Mucosa of descending colon (tissue), 3 donors: ENCODE results near the gene KDM4B. TPM values are rescaled to one million over a fixed set of nuclear protein-coding genes. Genes with fewer than 3 reads are reported as not detected.

Experiments used
- ATAC-seq: fragments of 200-7000 bp; cut with Tn5 transposase; one replicate; pipeline ENCODE4 v1.9.1; 2020; ENCODE audit warnings: mild to moderate bottlenecking, moderate library complexity
- DNase-seq, 3 donors: peaks; one replicate each; pipeline ENCODE4 v3.0.0-alpha.2; 2020
- H3K36me3 ChIP-seq: fragments of 200-600 bp; one replicate; pipeline ENCODE4 v1.8.0; 2021; ENCODE audit warnings: low read depth, mild to moderate bottlenecking
- H3K4me1 ChIP-seq: fragments of 200-600 bp; one replicate; pipeline ENCODE4 v1.8.0; 2021; ENCODE audit warnings: low read depth, mild to moderate bottlenecking
- H3K4me3 ChIP-seq: fragments of 200-600 bp; one replicate; pipeline ENCODE4 v1.8.0; 2021; ENCODE audit warnings: mild to moderate bottlenecking
- H3K9me3 ChIP-seq: fragments of 200-600 bp; one replicate; pipeline ENCODE4 v1.8.0; 2021; ENCODE audit warnings: mild to moderate bottlenecking
- intact Hi-C, 2 donors: fragments of 100-400 bp; cut with DNase I in 1 of 2; cut with micrococcal nuclease in 1 of 2; formaldehyde crosslinking; loops; one replicate each; pipeline versions ENCODE4 v1.11.0 to v1.11.1; 2022; cut with DNase I, micrococcal nuclease
- total RNA-seq, 3 donors: library from RNA; stranded (reverse); fragmentation: NEBNext Ultra II Directional in 2 of 3; extraction: Animal tissue kit (Norgen Biotek cat#: 25700) in 2 of 3; gene quantifications; one replicate each; pipeline versions ENCODE4 v1.2.1 to v1.2.4, GENCODE V29; 2021 to 2023
- TF ChIP-seq, protein P1 (sequence below): fragments of 200-600 bp; IDR thresholded peaks from one replicate; pipeline ENCODE4 v1.8.0; 2022; ENCODE audit warnings: antibody characterized with exemption, mild to moderate bottlenecking
- donor health status: DM: no; HTN: no; CAD: no; lungs with moderate emphysema.
- donor health status: DM: no; HTN: no; CAD: no.
- donor health status: DM: no; HTN: yes; CAD: no.

Gene KDM4B
- total RNA-seq, 3 donors from 2014 or later, result 42.7 to 53.8 (median 50.0) TPM

GRCh38 chr19:5177745-5178450, 209.0 kb downstream of the KDM4B start:
- TF ChIP-seq, protein P1, sequence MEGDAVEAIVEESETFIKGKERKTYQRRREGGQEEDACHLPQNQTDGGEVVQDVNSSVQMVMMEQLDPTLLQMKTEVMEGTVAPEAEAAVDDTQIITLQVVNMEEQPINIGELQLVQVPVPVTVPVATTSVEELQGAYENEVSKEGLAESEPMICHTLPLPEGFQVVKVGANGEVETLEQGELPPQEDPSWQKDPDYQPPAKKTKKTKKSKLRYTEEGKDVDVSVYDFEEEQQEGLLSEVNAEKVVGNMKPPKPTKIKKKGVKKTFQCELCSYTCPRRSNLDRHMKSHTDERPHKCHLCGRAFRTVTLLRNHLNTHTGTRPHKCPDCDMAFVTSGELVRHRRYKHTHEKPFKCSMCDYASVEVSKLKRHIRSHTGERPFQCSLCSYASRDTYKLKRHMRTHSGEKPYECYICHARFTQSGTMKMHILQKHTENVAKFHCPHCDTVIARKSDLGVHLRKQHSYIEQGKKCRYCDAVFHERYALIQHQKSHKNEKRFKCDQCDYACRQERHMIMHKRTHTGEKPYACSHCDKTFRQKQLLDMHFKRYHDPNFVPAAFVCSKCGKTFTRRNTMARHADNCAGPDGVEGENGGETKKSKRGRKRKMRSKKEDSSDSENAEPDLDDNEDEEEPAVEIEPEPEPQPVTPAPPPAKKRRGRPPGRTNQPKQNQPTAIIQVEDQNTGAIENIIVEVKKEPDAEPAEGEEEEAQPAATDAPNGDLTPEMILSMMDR, result no peak
- H3K4me3 ChIP-seq, result no peak overlapping the region
- H3K4me1 ChIP-seq, result no peaks in the 10 kb centered on the region
- no peaks in the 10 kb centered on the region for H3K9me3 ChIP-seq
- DNase-seq (no peak), ATAC-seq (no peak)
- intact Hi-C loops, result no loop called here
- H3K36me3 ChIP-seq, result no peaks in the 10 kb centered on the region

GRCh38 chr19:5178841-5179240, 209.9 kb downstream of the KDM4B start:
- Histone ChIP-seq H3K4me1 (no peaks in the 10 kb centered on the region), H3K9me3 (no peaks in the 10 kb centered on the region), H3K36me3 (no peaks in the 10 kb centered on the region), H3K4me3 (no peak overlapping the region)
- DNase-seq, result no peak
- ATAC-seq, result no peak
- TF ChIP-seq, protein P1, result no peak
- intact Hi-C loops, result no loop called here

GRCh38 chr19:5179256-5179655, 210.3 kb downstream of the KDM4B start:
- H3K36me3 ChIP-seq, result no peaks in the 10 kb centered on the region
- H3K4me1 ChIP-seq, result no peaks in the 10 kb centered on the region
- ATAC-seq, result no peak
- TF ChIP-seq, protein P1, result no peak
- DNase-seq, result no peak
- intact Hi-C loops, result no loop called here
- no peak overlapping the region for H3K4me3 ChIP-seq
- no peaks in the 10 kb centered on the region for H3K9me3 ChIP-seq

- Histone ChIP-seq H3K4me3 (no peak overlapping the region), H3K36me3 (no peaks in the 10 kb centered on the region), H3K9me3 (no peaks in the 10 kb centered on the region), H3K4me1 (no peaks in the 10 kb centered on the region)
- ATAC-seq, result no peak
- intact Hi-C loops, result no loop called here
- TF ChIP-seq, protein P1, result no peak
- DNase-seq, result no peak
Measured at GRCh38 chr19:5181329-5181728, 212.4 kb downstream of the KDM4B start.

DNA sequence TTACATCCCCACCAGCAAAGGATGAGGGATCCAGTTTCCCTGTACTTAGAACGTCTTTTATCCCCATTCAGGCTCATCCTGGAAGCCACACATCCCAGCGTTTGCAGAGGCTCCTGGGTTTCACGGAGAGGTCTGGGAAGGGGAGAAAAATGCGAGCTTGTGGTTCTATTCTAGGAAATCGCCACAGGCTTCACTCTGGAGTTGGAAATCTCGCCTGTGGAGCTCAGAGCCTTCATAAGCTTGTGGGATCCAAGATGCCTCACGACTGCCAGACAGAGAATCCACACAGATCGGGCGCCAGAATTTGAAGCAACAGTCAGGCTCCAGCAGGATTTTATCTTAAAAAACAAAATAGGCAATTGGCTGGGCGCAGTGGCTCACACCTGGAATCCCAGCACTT, 213.8 kb downstream of the KDM4B start:
- no peak for DNase-seq
- Histone ChIP-seq H3K4me1 (no peaks in the 10 kb centered on the region), H3K9me3 (no peaks in the 10 kb centered on the region), H3K36me3 (no peaks in the 10 kb centered on the region), H3K4me3 (no peak overlapping the region)
- TF ChIP-seq, protein P1, result no peak
- ATAC-seq, result no peak
- intact Hi-C loops, result no loop called here
